Stimulated activated naive CD8-positive, alpha-beta T cell treated with anti-CD3 and anti-CD28 coated beads, Interleukin-15, amount 100 ng/mL, for 72 hours (primary cell): ENCODE data around the gene SMTNL2.
"Not testable (repeated sequence)": the region's sequence is repeated elsewhere in the genome, so short reads cannot be mapped to it uniquely, and the experiment has no call there.

Experiments
- ATAC-seq: fragments of 150-1000 bp; cut with Tn5 transposase; 2 replicates; pipeline ENCODE4 v1.10.0; 2021; ENCODE audit warnings: mild to moderate bottlenecking, moderate library complexity
- DNase-seq, 2 donors: peaks; one replicate each; pipeline ENCODE4 v3.0.0; 2021 to 2022
- H3K27ac Mint-ChIP-seq, 2 donors: one replicate each; pipeline ENCODE4 v1.8.0; 2022; ENCODE audit warnings: mild to moderate bottlenecking in 2 of 2, mixed read lengths in 2 of 2, moderate library complexity in 2 of 2
- H3K27me3 Mint-ChIP-seq: one replicate; pipeline ENCODE4 v1.8.0; 2022; ENCODE audit warnings: mixed read lengths
- H3K4me1 Mint-ChIP-seq: one replicate; pipeline ENCODE4 v1.8.0; 2022; ENCODE audit warnings: mild to moderate bottlenecking, mixed read lengths
- H3K4me3 Mint-ChIP-seq, 2 donors: one replicate each; pipeline ENCODE4 v1.8.0; 2022; ENCODE audit warnings: mild to moderate bottlenecking in 2 of 2, mixed read lengths in 2 of 2, moderate library complexity in 1 of 2
- H3K9me3 Mint-ChIP-seq, 2 donors: one replicate each; pipeline ENCODE4 v1.8.0; 2022; ENCODE audit warnings: mixed read lengths in 2 of 2

Gene SMTNL2

DNA sequence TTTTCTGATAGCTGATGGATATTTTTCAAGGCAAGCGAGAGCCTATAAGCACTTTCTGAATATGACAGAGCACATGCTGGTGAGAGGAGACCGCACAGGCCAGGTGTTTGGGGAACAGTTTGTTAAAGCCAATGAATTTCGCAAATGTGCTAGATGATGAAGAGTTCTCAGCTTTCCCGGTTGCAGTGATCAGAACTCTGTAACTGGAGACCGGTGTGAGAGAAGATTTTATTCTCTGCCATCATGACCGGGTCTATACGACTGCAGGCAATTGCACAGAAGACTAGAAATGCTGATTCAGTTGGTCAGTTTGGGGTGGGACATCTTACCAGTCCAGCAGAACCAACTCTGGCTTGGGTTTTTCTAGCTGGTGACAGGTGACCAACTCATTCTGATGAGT is 25.4 kb downstream of the SMTNL2 start:
- peaks cover 5% of the 10 kb centered on the region for H3K4me1 Mint-ChIP-seq
- no peak overlapping the region for H3K27ac Mint-ChIP-seq
- ATAC-seq (no peak), DNase-seq (no peak)
- H3K4me3 Mint-ChIP-seq: no peak overlapping the region
- no peaks in the 10 kb centered on the region for H3K9me3 Mint-ChIP-seq
- H3K27me3 Mint-ChIP-seq: peaks cover 36% of the 10 kb centered on the region

- H3K4me1 Mint-ChIP-seq: peaks cover 5% of the 10 kb centered on the region
- no peak overlapping the region for H3K4me3 Mint-ChIP-seq
- DNase-seq: no peak
- no peak overlapping the region for H3K27ac Mint-ChIP-seq
- no peak for ATAC-seq
- no peaks in the 10 kb centered on the region for H3K9me3 Mint-ChIP-seq
- H3K27me3 Mint-ChIP-seq: peaks cover 36% of the 10 kb centered on the region
Observed at GRCh38 chr17:4610162-4610561, 25.8 kb downstream of the SMTNL2 start.

GRCh38 chr17:4610656-4611055 is 26.3 kb downstream of the SMTNL2 start:
- ATAC-seq (no peak), DNase-seq (no peak)
- H3K27me3 Mint-ChIP-seq: peaks cover 36% of the 10 kb centered on the region
- H3K4me1 Mint-ChIP-seq: peaks cover 5% of the 10 kb centered on the region
- H3K27ac Mint-ChIP-seq: no peak overlapping the region
- H3K9me3 Mint-ChIP-seq: no peaks in the 10 kb centered on the region
- H3K4me3 Mint-ChIP-seq: no peak overlapping the region

DNA sequence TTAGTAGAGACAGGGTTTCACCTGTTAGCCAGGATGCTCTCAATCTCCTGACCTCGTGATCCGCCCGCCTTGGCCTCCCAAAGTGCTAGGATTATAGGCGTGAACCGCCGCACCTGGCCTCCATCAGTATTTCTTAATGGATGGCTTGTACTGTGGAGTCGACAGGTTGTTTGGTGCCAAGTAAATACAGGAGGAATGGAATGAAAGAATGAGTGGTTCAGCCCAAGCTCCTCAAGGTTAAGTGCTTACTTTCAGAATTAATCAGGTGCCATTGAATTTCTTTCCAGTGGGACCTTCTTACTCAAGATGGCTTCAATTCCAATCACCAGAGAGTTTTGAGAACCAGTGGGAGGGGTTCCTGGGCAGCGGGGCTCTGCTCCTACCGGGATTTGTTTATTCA is 32.1 kb downstream of the SMTNL2 start:
- no peak for ATAC-seq
- Mint-ChIP-seq H3K27ac (no peak overlapping the region), H3K27me3 (no peaks in the 10 kb centered on the region), H3K9me3 (no peaks in the 10 kb centered on the region), H3K4me1 (no peaks in the 10 kb centered on the region), H3K4me3 (no peak overlapping the region)
- no peak for DNase-seq

DNA sequence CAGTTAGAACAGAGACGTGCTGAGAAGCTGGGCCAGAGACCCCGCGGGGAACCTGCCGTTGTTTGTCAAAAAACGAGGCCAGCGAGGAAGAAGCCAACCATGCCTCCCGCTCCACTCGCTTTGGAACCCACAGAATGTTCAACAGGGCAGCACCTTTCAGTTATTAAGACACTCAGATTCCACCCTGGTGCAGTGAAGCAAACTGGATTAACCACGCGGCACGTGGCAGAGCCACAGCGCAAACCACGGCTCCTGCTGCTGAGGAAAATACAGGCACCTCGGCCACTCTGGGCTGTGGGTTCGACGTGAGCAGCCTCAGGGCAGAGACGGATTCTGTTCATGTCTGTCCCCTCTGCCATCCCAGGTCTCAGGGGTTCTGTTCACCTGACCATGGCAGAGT is 32.8 kb downstream of the SMTNL2 start:
- no peaks in the 10 kb centered on the region for H3K9me3 Mint-ChIP-seq
- no peak overlapping the region for H3K4me3 Mint-ChIP-seq
- H3K27ac Mint-ChIP-seq: no peak overlapping the region
- ATAC-seq (no peak), DNase-seq (no peak)
- H3K4me1 Mint-ChIP-seq: no peaks in the 10 kb centered on the region
- H3K27me3 Mint-ChIP-seq: no peaks in the 10 kb centered on the region

DNA sequence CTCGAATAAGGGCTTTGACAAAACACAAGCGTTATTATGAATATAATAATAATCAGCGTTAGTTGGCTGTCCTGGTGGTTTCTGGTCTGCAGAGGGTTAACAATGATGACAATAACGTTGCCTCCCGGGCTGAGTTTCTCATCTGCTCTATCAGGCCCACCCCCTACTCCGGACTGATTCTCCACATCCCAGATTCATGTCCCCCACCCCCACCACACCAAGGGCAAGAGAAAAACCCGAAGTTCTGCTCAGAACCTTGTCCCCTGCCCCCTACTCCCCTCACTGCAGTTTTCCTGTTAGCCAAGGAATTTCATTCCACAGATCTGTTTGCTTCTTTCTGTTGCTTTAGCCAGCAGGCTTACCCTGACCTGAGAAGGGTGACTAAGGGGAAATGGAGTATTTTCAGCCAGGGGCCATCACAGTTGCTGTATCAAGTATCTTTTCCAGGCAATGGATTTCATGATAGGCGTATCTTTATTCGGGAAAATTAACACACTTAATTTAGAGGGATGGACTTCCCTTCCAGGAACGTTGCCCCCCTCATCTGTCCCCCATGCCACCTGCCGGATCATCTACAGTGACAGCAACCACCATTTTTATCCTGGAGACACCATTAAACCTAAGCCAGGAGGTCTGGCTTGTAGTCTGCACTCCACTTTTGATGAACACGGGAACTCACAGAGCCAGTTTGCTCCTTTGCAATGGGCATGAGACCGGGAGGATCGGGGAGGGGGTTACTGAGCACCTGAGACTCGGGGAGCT is 33.4 kb downstream of the SMTNL2 start:
- ATAC-seq (no peak), DNase-seq (no peak)
- Mint-ChIP-seq H3K4me1 (no peaks in the 10 kb centered on the region), H3K27ac (no peak overlapping the region), H3K4me3 (no peak overlapping the region), H3K27me3 (no peaks in the 10 kb centered on the region), H3K9me3 (no peaks in the 10 kb centered on the region)

- DNase-seq (no peak), ATAC-seq (no peak)
- H3K9me3 Mint-ChIP-seq: no peaks in the 10 kb centered on the region
- H3K4me1 Mint-ChIP-seq: no peaks in the 10 kb centered on the region
- no peak overlapping the region for H3K27ac Mint-ChIP-seq
- H3K27me3 Mint-ChIP-seq: peaks cover 9% of the 10 kb centered on the region
- no peak overlapping the region for H3K4me3 Mint-ChIP-seq
Observed at GRCh38 chr17:4620531-4621101, 36.3 kb downstream of the SMTNL2 start.

- ATAC-seq (no peak), DNase-seq (no peak)
- Mint-ChIP-seq H3K4me3 (no peak overlapping the region), H3K4me1 (peaks cover 7% of the 10 kb centered on the region), H3K9me3 (no peaks in the 10 kb centered on the region), H3K27ac (no peak overlapping the region), H3K27me3 (peaks cover 26% of the 10 kb centered on the region)
Observed at GRCh38 chr17:4622375-4622774, 38.0 kb downstream of the SMTNL2 start.

DNA sequence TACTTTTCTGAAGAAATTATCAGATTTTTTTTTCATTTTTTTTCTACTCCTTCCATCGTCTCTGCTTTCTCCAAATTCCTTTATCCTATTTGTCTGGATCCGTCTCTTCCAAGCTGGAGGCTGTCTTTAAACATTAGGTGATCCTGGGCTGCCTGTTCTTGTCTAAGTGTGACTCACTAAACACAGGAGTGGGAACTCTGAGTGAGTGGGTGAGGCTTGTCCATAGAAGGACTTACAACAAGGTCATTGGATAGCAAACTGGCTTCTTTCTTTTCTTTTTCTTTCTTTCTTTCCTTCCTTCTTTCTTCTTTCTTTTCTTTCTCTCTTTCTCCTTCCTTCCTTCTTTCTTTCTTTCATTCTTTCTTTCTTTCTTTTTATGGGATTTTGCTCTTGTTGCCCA is 38.9 kb downstream of the SMTNL2 start:
- Mint-ChIP-seq H3K4me1 (peaks cover 7% of the 10 kb centered on the region), H3K27ac (no peak overlapping the region), H3K27me3 (peaks cover 28% of the 10 kb centered on the region), H3K4me3 (no peak overlapping the region), H3K9me3 (no peaks in the 10 kb centered on the region)
- DNase-seq (no peak), ATAC-seq (no peak)

DNA sequence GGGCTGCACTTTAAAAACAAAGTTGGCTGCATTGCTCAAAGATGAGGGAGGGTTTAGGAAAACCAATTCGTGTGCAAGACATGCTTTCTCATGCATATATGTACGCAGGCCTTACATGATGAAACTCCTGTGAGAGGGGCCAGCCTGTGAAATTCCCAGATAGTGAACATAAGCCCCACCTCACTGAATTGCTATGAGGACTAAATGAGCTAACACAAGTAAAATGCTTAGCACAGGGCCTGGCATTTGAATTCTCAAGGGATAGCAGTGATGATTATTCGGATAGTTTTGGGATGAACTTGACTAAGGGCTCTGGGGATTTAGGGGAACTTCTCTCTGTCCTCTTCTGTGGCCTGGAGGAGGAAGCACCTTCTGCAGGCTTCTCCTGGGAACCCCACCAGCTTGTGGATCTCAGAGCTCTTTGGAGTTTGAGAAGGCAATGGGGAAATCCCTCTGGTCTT is 40.2 kb downstream of the SMTNL2 start:
- not testable (repeated sequence) for H3K4me3 Mint-ChIP-seq, H3K4me1 Mint-ChIP-seq, H3K27ac Mint-ChIP-seq, DNase-seq, ATAC-seq, H3K9me3 Mint-ChIP-seq
- peaks cover 28% of the 10 kb centered on the region for H3K27me3 Mint-ChIP-seq

DNA sequence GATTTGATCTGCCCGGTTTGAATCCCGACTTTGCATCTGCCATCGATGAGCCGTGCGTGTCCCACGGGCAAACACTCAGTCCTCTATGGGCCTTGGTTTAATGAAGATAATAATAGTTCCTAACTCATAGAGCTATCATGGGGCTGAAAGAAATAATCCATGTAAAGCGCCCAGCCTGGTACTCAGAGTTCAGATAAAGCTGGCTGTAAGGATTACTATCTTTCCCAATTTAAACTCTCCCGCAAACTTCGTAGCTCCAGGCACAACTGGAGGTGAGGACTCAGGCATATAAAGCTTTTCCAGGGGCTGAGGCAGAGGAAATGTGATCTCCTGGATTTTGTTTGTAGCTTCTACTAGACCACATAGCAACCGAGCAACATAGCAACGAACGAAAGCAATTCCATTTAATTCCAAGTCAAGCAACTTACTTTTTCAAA is 40.9 kb downstream of the SMTNL2 start:
- no peak for DNase-seq
- H3K4me3 Mint-ChIP-seq: no peak overlapping the region

DNA sequence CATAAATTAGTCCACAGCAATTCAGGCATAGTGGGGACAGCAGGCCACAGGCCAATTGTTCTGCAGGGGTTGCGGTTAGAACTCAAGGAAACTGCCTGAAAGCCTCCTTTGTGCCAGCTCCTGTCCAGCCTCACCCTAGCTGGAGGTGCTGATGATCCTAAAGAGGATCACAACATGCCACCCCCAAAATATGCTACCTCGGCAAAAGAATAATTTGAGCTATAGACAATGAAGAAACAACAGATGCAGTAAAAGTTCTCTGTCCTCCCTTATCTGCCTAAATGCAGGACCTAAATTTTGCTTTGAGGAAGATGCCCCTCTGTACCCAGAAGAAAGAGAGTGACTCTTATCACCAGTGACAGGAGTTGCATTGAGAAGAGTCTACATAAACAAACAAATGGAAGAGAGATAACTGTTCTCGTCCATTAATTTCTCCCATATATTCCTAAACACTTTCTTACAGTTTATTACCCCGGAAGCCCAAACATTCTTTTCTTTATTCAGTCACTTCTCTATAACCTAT is 42.5 kb downstream of the SMTNL2 start:
- H3K4me3 Mint-ChIP-seq: no peak overlapping the region
- H3K27ac Mint-ChIP-seq: no peak overlapping the region
- H3K4me1 Mint-ChIP-seq: peaks cover 7% of the 10 kb centered on the region
- DNase-seq: no peak
- peaks cover 29% of the 10 kb centered on the region for H3K27me3 Mint-ChIP-seq
- no peaks in the 10 kb centered on the region for H3K9me3 Mint-ChIP-seq
- no peak for ATAC-seq

More for the DNA sequence above, 40.9 kb downstream of the SMTNL2 start:
- peaks cover 28% of the 10 kb centered on the region for H3K27me3 Mint-ChIP-seq
- no peak overlapping the region for H3K27ac Mint-ChIP-seq
- no peak for ATAC-seq
- H3K9me3 Mint-ChIP-seq: no peaks in the 10 kb centered on the region
- H3K4me1 Mint-ChIP-seq: peaks cover 7% of the 10 kb centered on the region

GRCh38 chr17:4631431-4631830 is 47.1 kb downstream of the SMTNL2 start:
- Mint-ChIP-seq H3K27ac (no peak overlapping the region), H3K4me3 (no peak overlapping the region), H3K4me1 (peaks cover 10% of the 10 kb centered on the region), H3K9me3 (no peaks in the 10 kb centered on the region), H3K27me3 (peaks cover 54% of the 10 kb centered on the region)
- ATAC-seq (no peak), DNase-seq (no peak)

DNA sequence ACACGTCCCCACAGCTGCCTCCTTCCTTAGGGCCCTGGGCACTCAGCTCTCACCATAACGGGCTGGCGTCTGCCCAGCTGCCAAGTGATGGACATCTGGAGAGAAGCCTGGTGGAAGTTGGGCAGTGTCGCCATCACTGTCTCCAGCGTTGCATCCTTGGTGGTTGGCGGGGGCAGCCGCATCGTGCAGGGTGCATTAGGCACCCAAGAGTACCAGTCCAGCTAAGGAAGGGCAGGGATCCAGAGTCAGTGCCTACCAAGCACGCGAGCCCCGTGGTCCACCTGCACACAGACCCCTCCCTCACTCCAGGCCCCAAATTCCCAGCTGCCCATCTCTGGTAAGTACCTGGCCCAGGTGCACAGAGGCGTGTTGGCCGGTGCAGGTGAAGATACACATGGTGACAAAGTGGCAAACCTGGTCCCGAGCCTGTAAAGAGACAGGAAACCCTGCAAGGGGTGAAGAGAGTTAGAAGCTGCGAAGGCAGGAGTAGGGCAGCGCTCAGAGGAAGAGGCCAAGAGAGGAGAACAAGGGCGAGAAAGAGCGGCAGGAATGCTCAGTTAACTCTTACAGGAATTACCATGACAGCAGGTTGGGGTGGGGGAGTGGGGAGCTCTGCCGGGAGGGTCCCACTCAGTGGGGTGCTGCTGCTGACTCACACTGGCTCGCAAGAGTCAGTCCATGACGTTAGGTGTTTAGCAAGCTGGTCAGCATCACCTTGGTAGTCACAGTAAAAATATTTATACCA is 47.7 kb downstream of the SMTNL2 start:
- DNase-seq (no peak), ATAC-seq (no peak)
- peaks cover 16% of the 10 kb centered on the region for H3K4me1 Mint-ChIP-seq
- no peak overlapping the region for H3K4me3 Mint-ChIP-seq
- no peak overlapping the region for H3K27ac Mint-ChIP-seq
- H3K9me3 Mint-ChIP-seq: no peaks in the 10 kb centered on the region
- peaks cover 54% of the 10 kb centered on the region for H3K27me3 Mint-ChIP-seq

DNA sequence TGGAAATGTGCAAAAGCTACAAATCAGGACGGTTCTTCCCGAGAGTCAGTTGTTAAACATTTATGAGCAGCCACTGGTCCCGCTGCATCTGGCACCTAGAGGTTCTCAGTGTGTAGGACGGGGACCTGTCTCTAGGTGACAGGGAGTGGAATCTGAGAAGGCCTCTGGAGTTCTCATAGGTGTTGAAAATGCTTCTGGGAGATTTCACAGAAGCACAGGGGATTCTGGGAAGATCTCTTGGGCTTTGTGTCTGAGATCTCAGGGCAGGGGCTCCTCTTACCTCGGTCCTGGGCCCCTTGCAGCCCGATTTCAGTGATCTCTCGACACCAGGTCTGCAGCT is 48.2 kb downstream of the SMTNL2 start:
- H3K9me3 Mint-ChIP-seq: no peaks in the 10 kb centered on the region
- peaks cover 54% of the 10 kb centered on the region for H3K27me3 Mint-ChIP-seq
- no peak overlapping the region for H3K27ac Mint-ChIP-seq
- DNase-seq: no peak
- H3K4me3 Mint-ChIP-seq: no peak overlapping the region
- peaks cover 16% of the 10 kb centered on the region for H3K4me1 Mint-ChIP-seq
- no peak for ATAC-seq

- Mint-ChIP-seq H3K27me3 (peaks cover 65% of the 10 kb centered on the region), H3K9me3 (no peaks in the 10 kb centered on the region), H3K4me1 (peaks cover 16% of the 10 kb centered on the region), H3K27ac (no peak overlapping the region), H3K4me3 (no peak overlapping the region)
- no peak for ATAC-seq
- DNase-seq: no peak
Observed at GRCh38 chr17:4633643-4634042, 49.3 kb downstream of the SMTNL2 start.
